ENCODE results near the gene KLHDC8A.
"Not testable (repeated sequence)": the region's sequence is repeated elsewhere in the genome, so short reads cannot be mapped to it uniquely, and the experiment has no call there.

Gene KLHDC8A

DNA sequence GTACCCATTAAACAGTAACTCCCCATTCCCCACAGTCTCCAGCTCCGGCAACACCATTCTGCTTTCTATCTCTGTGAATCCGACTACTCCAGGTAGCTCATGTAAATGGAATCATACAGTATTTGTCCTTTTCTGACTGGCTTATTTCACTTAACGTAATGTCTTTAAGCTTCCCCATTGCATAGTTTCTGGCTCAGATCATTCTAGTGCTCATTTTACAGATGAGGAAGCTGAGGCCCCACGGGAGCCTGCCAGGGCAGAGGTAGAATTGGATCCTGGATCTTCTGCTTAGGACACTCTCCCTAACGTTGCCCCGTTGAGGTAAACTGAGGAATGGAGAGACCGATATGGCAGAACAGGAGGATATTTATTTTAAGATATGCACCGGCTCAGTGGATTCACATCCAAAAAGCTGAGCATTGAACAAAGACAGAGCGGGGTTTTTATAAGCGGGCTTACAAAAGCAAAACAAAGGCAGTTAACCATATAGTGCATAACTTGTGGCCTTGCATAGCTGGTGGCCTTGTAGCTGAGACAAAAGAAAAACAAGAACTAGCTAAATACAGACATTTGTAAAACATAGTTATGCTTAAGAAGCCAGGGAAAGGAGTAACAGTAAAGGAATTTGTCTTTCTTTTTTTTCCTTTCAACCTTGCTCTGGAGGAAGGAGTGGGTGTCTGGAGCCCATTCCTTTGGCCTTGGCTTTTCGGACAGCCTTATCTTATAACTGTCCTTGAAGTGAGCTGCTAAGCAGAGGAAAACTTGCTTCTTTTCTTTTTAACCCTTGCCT lies 15.3 kb upstream of the KLHDC8A start:
- DNase-seq (ENCODE audit: low spot score) = no peak

DNA sequence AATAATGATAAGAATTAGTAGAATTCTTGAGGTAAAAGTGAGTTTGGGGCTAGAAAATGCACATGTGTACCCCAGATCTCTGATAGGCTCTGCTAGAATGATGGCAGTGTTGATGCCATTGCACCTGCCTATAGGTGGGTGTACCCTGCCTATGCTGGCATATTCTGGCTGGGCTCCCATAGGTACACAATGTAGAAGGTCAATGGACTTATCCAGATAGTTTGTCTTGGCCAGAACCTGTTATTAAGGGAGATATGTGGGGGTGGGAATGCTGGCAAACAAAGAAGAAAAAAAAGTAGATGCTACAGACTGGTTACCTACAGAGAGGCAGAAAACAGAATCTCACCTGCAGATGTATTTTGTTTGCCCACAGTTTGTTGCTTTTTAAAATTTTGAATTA lies 14.1 kb upstream of the KLHDC8A start:
- DNase-seq (ENCODE audit: low spot score) = no peak

DNA sequence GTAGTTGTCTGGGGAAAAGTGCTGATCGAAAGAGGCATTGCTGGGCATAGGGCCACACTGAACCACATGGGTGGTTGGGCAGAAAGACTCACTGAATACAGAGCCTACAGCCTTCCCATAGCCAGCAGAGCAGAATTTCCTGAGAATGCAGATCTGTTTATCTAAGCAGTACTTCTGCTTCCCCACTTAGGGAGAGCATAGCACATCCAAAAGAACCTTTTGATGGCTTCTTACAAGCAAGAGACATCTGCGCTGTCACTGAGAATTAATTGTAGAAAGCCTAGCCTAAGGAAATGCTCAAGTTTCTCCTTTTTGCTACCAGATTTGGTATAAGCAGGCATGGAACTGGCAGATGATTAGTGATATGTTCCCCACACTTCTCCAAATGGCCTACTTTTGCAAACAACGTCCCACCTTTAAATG lies 13.0 kb upstream of the KLHDC8A start:
- no peak for DNase-seq (ENCODE audit: low spot score)

DNA sequence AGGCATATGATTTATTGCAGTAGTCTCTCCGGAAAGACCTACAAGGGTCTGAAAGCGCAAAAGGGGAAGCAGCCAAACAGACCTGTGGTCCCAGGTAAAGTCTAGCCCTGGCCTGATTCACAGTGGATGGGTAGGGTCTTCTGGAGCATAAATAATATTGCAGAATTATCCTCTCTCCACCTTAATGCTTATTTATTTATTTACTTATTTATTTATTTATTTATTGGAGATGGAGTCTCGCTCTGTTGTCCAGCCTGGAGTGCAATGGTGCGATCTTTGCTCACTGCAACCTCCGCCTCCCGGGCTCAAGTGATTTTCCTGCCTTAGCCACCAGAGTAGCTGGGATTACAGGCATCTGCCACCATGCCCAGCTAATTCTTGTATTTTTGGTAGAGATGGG lies 11.8 kb upstream of the KLHDC8A start:
- DNase-seq (ENCODE audit: low spot score) = no peak

DNA sequence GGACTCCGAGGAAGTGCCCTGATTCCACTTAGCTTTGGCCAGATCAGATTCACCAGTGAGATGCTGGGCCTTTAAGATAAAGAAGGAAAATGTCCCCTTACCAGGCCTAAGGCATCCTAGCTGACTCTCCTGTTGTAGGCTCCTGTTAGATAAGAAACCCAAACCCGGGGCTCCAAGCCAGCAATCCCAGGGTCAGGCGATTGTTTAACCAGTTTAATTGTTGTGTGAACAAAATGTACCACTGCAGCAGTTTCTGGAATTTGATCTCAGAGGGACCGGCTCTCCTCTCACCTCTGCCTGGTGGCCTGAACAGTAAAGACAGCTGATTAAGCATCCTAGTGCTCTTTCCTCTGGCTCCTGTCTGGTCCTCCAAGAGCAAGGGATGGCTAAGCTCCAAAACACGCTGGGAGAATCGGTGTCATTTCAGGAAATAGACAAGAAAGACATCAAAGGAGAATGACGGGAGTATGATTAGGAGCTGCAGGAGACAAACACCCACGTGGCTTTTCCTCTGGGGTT lies 9.3 kb upstream of the KLHDC8A start:
- DNase-seq (ENCODE audit: low spot score) = no peak

DNA sequence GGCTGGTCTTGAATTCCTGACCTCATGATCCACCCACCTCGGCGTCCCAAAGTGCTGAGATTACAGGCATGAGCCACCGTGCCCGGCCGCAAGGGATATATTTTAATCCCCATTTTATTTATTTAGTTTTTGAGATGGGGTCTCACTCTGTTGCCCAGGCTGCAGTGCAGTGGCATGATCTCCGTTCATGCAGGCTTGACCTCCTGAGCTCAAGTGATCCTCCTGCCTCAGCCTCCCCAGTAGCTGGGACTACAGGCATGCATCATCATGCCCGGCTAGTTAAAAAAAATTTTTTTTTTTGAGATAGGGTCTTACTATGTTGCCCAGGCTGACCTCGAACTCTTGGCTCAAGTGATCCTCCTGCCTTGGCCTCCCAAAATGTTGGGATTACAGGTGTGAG lies 8.4 kb upstream of the KLHDC8A start:
- DNase-seq (ENCODE audit: low spot score) = not testable (repeated sequence)

DNA sequence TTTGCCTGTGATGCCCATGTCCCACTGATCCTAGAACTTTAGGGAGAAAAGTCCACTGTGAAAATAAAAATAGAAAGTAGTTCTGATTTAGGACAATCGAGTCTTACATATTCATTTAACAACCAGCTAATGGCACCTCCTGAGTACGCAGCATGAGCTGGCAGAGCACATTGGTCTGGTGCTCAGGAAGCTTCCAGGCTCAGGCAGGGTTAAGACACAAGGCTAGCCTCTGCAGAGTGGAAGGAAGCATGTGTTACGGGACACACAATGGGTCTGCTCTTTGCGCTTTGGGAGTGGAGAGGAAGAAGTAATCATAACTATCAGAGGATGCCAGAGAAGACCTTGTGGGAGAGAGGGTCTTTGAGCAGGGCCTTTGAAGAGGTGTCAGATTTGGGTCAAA lies 4.2 kb upstream of the KLHDC8A start:
- DNase-seq (ENCODE audit: low spot score) = no peak

DNA sequence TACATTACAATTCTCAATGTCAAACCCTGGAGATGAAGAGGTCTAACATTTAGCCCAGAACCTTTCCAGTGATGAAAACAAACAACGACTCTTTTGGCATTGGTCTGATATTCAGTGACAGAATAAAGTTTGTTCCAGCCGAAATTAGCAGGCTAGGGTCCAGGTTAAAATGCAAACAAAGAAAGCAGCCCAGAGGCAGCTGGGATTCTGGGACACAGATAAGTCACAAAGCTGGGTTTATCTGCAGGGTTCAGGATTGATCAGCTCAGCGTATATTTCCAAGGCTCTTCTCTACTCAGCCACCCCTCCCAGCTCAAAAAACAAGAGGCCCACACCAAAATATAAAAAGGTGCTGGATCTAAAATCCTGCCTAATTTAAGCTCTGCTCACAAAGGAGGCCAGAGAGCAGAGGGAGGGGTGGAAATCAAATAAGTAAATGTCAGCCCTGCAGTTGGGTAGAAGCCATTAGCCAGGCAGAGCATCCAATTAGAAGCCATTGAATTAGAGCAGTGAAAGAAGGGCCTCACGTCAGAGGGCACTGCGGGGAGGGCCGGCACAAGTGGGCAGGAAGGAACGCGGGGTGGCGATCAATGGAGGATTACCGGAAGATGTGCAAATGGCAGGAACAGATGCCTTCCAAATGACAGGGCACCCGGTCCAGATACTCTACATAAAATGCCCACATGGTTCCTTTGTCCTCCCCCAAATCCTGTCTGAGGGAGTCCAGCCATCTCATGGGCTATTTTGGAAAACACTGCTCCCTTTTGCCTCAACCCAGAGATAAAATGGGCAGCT lies 3.2 kb upstream of the KLHDC8A start:
- no peak for DNase-seq (ENCODE audit: low spot score)

DNA sequence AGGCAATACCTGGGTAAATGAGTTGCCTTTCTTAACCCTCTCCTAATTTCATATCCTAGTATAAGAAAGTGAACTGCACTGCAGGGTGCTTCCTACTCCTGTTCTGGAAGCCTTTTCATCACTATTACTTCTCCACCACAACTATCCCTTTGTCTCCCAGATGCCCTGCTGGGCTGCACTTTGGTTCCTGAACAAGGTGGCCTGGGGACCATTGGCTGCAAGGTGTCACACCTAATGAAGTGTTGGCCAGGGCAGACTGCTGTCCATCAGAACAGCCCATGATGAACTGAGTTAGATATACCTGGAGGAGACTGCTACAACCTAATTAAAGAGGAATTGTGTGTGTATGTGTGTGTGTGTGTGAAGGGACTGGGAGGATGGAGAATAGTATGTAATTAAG lies 1.9 kb upstream of the KLHDC8A start:
- DNase-seq (ENCODE audit: low spot score) = no peak

DNA sequence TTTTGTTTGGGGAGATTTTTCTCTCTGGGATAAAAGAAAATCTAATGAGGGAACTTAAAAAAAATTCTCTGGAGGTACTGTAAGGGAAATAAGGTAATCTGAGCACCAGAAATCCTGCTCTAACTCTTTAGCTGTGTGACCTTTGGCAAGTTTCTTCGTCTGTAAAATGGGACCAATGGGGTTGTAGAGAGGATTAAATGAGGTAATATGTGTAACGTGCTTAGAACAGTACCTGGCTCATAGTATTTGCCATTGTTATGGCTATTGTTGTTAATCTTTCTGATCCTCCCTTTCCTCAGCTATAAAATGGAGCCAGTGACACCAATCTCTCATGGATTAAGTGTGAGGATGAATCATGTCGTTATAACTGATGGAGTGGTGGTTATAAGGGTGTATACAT lies 845 bp upstream of the KLHDC8A start:
- DNase-seq (ENCODE audit: low spot score) = no peak

DNA sequence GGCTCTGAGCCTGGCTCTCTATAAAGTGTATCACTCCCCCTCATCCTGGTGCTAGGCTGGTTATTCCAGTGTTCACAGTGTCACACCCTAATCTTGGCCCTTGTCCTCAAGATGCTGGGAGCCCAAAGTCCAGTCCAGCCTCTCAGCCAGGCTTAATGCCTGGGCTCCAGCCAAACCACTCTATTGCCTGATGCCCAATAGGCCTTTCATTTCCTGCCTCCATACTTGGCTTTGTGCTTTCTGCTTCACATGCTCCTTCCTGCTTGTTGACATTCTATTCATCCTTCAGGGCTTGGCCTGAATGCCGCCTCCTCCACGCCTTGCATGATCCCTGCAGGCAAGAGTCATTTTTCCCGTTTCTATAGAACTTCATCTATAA lies 1.7 kb downstream of the KLHDC8A start:
- DNase-seq (ENCODE audit: low spot score) = no peak

DNA sequence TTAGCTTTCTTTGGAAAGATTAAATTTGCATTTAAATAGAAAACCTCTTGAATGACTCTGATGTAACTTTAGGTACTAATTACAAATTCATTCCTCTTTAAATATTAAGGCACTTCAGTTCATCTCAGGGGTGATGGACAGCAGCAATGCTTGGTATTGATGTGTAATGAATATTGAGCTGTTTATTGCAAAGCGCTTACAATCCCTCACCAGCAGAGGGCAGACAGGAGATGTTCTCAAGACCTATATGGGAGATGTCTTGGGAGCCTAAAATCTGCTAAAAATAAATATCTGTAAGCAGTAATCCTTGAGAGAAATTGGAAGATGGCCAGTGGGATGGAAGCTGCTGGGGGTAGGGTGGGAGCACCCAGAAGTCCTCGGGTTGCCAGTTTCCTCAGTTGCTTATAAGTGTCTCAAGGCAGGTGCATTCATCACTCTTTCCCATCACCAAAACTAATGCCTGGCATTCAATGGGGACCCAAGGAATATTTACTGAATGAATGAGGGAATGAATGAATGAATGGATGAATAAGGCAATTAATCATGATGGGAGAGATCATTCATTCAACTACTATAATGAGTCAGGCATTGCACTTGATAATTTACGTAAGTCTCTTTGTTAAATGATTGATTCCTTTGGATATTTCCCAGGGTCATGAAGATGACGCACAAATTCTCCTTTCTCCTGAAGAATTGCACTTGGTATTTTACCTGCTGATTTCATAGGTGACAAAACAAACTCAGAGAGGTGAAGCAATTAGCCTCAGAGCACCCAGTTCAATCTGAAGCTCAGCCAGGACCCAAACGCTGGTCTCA lies 2.3 kb downstream of the KLHDC8A start:
- no peak for DNase-seq (ENCODE audit: low spot score)

DNA sequence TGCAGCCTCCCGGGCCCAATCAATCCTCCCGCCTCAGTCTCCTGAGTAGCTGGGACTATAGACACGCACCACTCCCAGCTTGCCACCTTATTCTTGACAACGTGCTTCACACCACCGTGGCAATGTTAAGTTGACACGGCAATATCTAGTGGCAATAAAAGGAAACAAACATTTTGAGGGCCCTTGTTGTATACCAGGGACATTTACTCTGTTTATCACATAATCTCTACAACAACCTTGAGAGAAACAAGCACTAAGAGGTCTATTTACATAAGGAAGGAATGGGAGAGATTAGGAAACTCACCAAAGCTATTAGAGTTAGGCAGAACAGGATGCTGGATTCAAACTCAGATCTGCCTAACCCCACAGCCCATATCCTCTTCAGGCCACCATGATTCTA lies 3.1 kb downstream of the KLHDC8A start:
- no peak for DNase-seq (ENCODE audit: low spot score)

DNA sequence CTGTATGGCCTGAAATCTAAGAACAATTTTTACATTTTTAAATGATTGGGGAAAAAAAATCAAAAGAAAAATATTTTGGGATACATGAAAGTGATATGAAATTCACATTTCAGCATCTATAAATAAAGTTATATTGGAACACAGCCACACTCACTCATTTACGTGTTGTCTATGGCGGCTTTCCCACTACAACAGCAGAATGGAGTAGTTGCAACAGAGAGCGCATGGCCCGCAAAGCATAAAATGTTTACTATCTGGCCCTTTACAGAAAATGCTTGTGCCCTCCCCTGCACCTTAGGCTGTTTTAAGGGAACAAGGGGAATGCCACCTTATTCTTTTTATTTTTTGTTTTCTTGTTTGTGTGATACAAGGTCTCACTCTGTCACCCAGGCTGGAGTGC lies 3.5 kb downstream of the KLHDC8A start:
- no peak for DNase-seq (ENCODE audit: low spot score)

DNA sequence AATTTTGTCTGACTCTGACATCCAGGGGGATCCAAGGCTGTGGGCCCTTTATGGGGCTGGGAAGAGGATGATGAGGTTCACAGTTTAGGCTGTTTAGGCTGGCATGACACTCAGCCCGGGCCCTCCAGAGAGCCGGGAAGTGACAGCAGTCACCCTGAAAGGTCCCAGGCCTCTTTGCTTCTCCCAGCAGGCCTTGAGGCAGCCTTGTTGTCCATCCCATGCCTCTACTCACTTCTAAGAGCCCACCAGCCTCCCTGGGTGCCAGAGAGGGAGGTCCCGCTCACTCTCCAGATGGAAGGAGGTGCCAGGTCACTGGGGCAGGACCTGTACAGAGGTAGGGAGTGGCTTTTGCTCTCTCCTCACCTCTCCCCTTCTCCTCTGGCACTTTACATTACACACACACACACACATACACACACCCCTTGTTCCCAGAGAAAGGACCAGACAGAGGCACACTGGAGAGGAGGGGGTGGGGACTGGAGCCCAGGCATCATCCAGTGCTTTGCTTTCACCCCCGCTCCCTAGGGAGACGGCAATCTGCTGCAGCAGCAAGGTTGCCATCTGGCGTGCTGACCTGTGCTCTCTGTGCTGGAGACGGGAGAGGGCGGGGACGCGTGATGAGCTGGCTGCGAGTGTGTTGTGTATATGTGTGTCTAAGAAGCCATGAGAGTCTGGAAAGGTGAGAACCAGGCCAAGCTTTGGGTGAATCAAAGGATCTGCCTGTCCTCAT lies 4.6 kb downstream of the KLHDC8A start:
- DNase-seq (ENCODE audit: low spot score) = no peak

DNA sequence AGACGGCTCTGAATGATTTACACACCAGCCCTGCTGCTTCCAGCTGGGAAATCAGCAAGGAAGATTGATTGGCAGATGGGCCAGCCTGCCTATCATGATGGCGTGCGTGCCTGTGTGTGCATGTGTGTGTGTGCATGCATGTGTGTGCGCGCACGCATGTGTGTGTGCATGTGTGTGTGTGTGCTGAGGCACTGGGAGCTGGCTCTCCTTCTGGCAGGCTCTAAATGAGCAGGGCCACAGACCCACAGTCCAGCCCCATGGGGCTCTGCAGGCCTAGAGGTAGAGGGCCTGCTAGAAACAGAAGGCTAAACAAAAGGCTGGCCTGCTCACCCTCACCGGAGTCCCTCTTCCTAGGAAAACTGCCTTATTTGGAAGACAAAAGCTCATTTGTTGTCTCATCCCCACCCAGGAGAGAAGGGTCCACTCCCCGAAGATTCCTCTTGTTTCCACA lies 6.0 kb downstream of the KLHDC8A start:
- no peak for DNase-seq (ENCODE audit: low spot score)

DNA sequence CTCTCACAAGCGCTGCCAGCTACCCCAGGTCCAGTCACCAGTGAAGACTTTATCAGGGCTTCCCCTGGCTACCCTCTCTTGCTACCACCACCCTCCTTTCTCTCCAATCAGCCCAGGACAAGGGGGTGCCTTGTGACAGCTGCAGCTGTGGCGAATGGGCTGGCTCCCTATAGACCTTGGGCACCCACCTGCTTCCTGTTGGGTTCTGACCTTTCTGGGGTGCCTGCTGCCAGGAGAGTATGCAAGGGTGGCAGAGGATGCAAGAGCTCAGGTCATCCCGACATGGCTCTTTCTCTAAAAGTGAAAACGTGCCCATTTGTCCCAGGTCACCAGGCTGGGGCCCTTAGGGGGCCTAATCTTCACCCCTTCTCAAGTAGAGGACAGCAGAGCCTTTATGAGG lies 6.6 kb downstream of the KLHDC8A start:
- no peak for DNase-seq (ENCODE audit: low spot score)

DNA sequence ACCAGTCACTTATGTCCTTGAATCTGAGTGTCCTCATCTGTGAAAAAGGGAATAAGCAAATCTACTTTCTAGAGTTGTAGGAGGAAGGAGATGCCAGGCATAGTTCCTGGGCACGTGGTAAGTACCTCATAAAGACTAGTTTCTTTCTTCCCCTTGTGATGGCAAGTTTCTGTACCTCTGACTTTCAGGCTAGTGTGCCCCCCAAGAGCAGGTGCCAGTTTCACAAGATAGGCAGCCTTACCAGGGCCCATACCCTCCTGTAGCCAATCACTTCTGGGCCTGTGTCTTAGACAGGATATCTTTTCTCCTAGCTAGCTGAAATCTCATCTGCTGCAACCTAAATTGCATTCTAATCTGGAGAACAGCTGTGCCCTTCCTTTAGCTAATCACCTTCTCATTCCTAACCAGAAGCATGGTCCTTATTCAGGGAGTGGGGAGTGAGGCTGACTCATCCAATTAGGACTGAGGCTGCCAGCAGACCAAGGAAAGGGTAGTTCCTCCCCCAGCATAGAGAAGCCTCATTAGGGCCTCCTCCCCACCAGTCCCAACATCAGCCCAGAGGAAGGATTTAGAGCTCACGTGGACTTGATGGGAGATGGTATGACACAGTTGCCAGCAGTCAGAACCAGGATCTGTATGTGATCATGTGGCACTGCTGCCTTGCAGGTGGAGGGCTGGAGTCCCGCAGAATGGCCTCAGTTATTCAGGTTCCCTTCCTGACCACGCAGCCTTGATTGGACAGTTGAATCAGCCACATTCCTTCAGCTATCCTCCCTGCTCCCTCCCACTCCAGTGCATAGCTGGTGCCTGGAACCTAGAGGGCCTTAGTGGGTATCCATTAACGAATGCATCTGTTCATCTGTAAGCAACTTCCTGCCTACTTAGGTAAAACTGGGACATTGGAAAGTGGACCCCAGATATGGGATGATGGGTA lies 7.9 kb downstream of the KLHDC8A start:
- DNase-seq (ENCODE audit: low spot score) = no peak

DNA sequence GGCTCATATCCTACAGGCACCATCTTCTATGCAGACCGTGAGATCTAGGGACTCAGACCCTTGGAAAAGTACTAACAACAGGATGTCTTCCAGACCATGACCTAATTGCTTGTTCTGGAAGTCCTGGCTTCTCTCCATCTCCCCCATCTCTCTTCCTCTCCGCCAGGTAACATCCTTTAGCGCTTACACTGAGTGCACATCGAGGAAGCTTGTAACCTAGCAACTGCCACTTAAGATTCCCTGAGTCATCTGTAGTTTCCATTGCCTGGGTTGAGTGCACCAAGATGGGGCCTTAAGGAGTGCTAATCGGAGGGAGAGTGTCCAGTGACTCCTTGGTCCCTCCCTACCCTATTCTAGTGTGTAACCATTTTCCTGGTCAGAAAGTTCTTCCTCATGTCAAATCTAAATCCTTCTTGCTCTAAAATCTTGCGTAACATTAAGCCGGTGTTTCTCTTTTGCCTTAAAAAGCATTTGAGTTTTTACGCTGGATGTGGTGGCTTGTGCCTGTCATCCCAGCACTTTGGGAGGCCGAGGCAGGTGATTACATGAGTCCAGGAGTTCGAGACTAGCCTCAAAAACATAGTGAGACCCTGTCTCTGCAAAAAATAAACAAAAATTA lies 9.7 kb downstream of the KLHDC8A start:
- DNase-seq (ENCODE audit: low spot score) = no peak

DNA sequence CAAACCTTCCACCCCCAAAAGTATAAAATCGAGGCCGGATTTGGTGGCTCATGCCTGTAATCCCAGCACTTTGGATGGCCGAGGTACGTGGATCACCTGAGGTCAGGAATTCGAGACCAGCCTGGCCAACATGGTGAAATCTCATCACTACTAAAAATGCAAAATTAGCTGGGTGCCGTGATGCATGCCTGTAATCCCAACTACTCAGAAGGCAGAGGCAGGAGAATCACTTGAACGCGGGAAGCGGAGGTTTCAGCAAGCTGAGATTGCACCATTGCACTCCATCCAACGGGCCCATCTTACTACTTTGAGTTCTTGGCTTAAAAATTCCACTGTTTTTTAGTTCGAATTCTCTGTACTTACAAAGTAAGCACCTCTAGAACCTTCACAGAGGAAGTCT lies 11.0 kb downstream of the KLHDC8A start:
- no peak for DNase-seq (ENCODE audit: low spot score)

Data from left forelimb (tissue), 1 donor.